Measurements from ENCODE around the gene COASY. TPM values are rescaled to one million over a fixed set of nuclear protein-coding genes. Genes with fewer than 3 reads are reported as not detected.

The COASY gene
- 20.4 and 27.2 TPM in 2 replicates for total RNA-seq

GRCh38 chr17:42561897-42562387 is at the start of gene COASY:
COASY (plus strand) TSS chr17:42562148; CDS start chr17:42562623, 475 bp downstream.

GRCh38 chr17:42536048-42536371 is 25.9 kb upstream of the COASY start, which contains the start of gene NAGLU:
NAGLU (plus strand) TSS chr17:42536241; CDS start chr17:42536273, 32 bp downstream.

GRCh38 chr17:42552736-42553135 is 9.2 kb upstream of the COASY start, which contains the start of gene HSD17B1:
HSD17B1 (plus strand) TSS chr17:42552923; CDS start chr17:42552934, 11 bp downstream.

GRCh38 chr17:42566883-42567573 is 5.1 kb downstream of the COASY start, which contains the start of gene MLX:
MLX (plus strand) TSS chr17:42567100; CDS start chr17:42567125, 25 bp downstream.

GRCh38 chr17:42577532-42578281 is 15.8 kb downstream of the COASY start, which contains the start of gene PSMC3IP:
PSMC3IP (minus strand) TSS chr17:42577729; CDS start chr17:42577686, 43 bp downstream.

GRCh38 chr17:42609182-42609813 is 47.4 kb downstream of the COASY start, which contains the start of the genes RETREG3 and TUBG1:
RETREG3 (minus strand) TSS chr17:42609374; CDS start chr17:42609324, 50 bp downstream.
TUBG1 (plus strand) TSS chr17:42609683; CDS start chr17:42609738, 55 bp downstream.

Other genes starting within 250 kb of the COASY start
- gene STAT3, start 173.7 kb upstream of the COASY start, total RNA-seq = 52.6 and 56.1 TPM in 2 replicates
- gene CAVIN1, start 138.9 kb upstream of the COASY start, total RNA-seq = 218 and 464 TPM in 2 replicates
- 49.5 and 67.9 TPM in 2 replicates for gene ATP6V0A1, start 103.3 kb upstream of the COASY start, total RNA-seq
- gene NAGLU, start 25.9 kb upstream of the COASY start, total RNA-seq = 34.2 and 34.9 TPM in 2 replicates
- 3.1 and 5.5 TPM in 2 replicates for gene HSD17B1, start 9.2 kb upstream of the COASY start, total RNA-seq
- 20.0 and 33.5 TPM in 2 replicates for gene MLX, start 5.0 kb downstream of the COASY start, total RNA-seq
- 2.3 and 4.3 TPM in 2 replicates for gene PSMC3IP, start 15.6 kb downstream of the COASY start, total RNA-seq
- 79.7 and 106 TPM in 2 replicates for gene RETREG3, start 47.2 kb downstream of the COASY start, total RNA-seq
- gene TUBG1, start 47.5 kb downstream of the COASY start, total RNA-seq = 12.6 and 40.2 TPM in 2 replicates
- gene TUBG2, start 97.1 kb downstream of the COASY start, total RNA-seq = 13.0 and 15.7 TPM in 2 replicates
- 18.1 and 29.1 TPM in 2 replicates for gene PLEKHH3, start 114.8 kb downstream of the COASY start, total RNA-seq
- gene CCR10, start 119.7 kb downstream of the COASY start, total RNA-seq = 0.54 and 0.79 TPM in 2 replicates
- gene CNTNAP1, start 120.4 kb downstream of the COASY start, total RNA-seq = 0.87 and 3.1 TPM in 2 replicates
- gene EZH1, start 182.9 kb downstream of the COASY start, total RNA-seq = 11.4 and 16.9 TPM in 2 replicates
- gene RAMP2, start 199.1 kb downstream of the COASY start, total RNA-seq = 0.79 TPM in 1 of 2 replicates, not detected in the other
- 58.5 and 77.0 TPM in 2 replicates for gene VPS25, start 211.3 kb downstream of the COASY start, total RNA-seq
- 0.33 and 0.39 TPM in 2 replicates for gene WNK4, start 218.5 kb downstream of the COASY start, total RNA-seq
- 55.4 and 63.7 TPM in 2 replicates for gene COA3, start 236.6 kb downstream of the COASY start, total RNA-seq
- 0.79 TPM in 1 of 2 replicates, not detected in the other for gene CNTD1, start 236.7 kb downstream of the COASY start, total RNA-seq